HCT116 (cell line): ENCODE measurements around the gene TAGLN3. TPM values are rescaled to one million over a fixed set of nuclear protein-coding genes. Genes with fewer than 3 reads are reported as not detected.

Experiments
- ATAC-seq: fragments of 200-7000 bp; cut with Tn5 transposase; 2 replicates; pipeline ENCODE4 v1.9.1; 2020; ENCODE audit warnings: mild to moderate bottlenecking, moderate library complexity
- BruUV-seq: library from RNA; stranded (reverse); fragments of 400-500 nt; replicated peaks from 2 replicates; lab custom pipeline; 2021; lab: Mats Ljungman, UMichigan
- CTCF ChIA-PET: fragments of 300-600 bp; sonication (Branson Sonifier 250); formaldehyde crosslinking; loops from one replicate; lab custom pipeline; 2021; ENCODE audit warnings: antibody characterized with exemption; lab: Charles Lee
- POLR2A ChIA-PET: fragments of 300-600, 350-600 bp; sonication (Branson Sonifier 250); formaldehyde crosslinking; loops from one replicate; lab custom pipeline; 2021; ENCODE audit warnings: antibody characterized with exemption; lab: Charles Lee
- RAD21 ChIA-PET, 2 experiments: fragments of 300-600 bp; sonication (Branson Sonifier 250); formaldehyde crosslinking; loops; one replicate each; lab custom pipeline; 2023; ENCODE audit warnings: low total read pairs in 2 of 2; ENCODE audit not compliant: uncharacterized antibody in 2 of 2, unreplicated experiment in 2 of 2, low non-redundant PET in 1 of 2; lab: Charles Lee
- DNase-seq: peaks from one replicate; pipeline ENCODE4 v3.0.0-alpha.2; 2010; ENCODE audit warnings: low read depth, low spot score
- H2AFZ ChIP-seq: fragments of 200-600 bp; shearing (Covaris generic), sonication (generic); 2 replicates; pipeline ENCODE4 v1.6.1; 2017; ENCODE audit warnings: low read depth, mixed run types, mixed read lengths, antibody characterized with exemption, low read length; ENCODE audit not compliant: poor library complexity, severe bottlenecking
- H3K27ac ChIP-seq: 2 replicates; pipeline ENCODE4 v1.5.1; 2012; ENCODE audit warnings: low read depth, low read length
- H3K27me3 ChIP-seq: fragments of 200-600 bp; sonication (generic); 2 replicates; pipeline ENCODE4 v1.6.1; 2016; ENCODE audit warnings: mixed run types, low read length, mixed read lengths; ENCODE audit not compliant: insufficient read depth
- H3K36me3 ChIP-seq, 2 experiments: fragments of 200-500 bp in 1 of 2; fragments of 200-600 bp in 1 of 2; sonication (Bioruptor generic) in 1 of 2; sonication (generic) in 1 of 2; 2 replicates each; pipeline versions ENCODE4 v1.5.1 to v1.6.1; 2014 to 2016; ENCODE audit warnings: low read length in 2 of 2, inconsistent platforms in 1 of 2, mixed read lengths in 1 of 2, mixed run types in 1 of 2; ENCODE audit not compliant: insufficient read depth in 2 of 2, control insufficient read depth in 1 of 2
- H3K4me1 ChIP-seq, 2 experiments: fragments of 200-600 bp in 1 of 2; sonication (generic) in 1 of 2; 2 replicates each; pipeline versions ENCODE4 v1.5.1 to v1.6.1; 2012 to 2017; ENCODE audit warnings: low read length in 2 of 2, inconsistent platforms in 1 of 2, mild to moderate bottlenecking in 1 of 2, mixed read lengths in 1 of 2, mixed run types in 1 of 2, moderate library complexity in 1 of 2; ENCODE audit not compliant: insufficient read depth in 2 of 2, control insufficient read depth in 1 of 2
- H3K4me2 ChIP-seq: fragments of 200-600 bp; sonication (generic); 2 replicates; pipeline ENCODE4 v1.6.1; 2017; ENCODE audit warnings: mixed run types, low read length, mixed read lengths
- H3K4me3 ChIP-seq, 2 experiments: fragments of 200-600 bp in 1 of 2; sonication (generic) in 1 of 2; replicated peaks in 1 of 2; 2 replicates each; pipeline ENCODE4 v1.5.1; 2011 to 2016; ENCODE audit warnings: low read length in 2 of 2, control low read depth in 1 of 2, low read depth in 1 of 2, mild to moderate bottlenecking in 1 of 2, mixed read lengths in 1 of 2, mixed run types in 1 of 2
- H3K79me2 ChIP-seq: fragments of 200-600 bp; sonication (generic); 2 replicates; pipeline ENCODE4 v1.6.1; 2017; ENCODE audit warnings: mild to moderate bottlenecking, mixed run types, low read length, moderate library complexity, mixed read lengths; ENCODE audit not compliant: insufficient read depth
- H3K9ac ChIP-seq: fragments of 200-600 bp; sonication (generic); 2 replicates; pipeline ENCODE4 v1.6.1; 2016; ENCODE audit warnings: low read length, mixed read lengths
- H3K9me2 ChIP-seq: fragments of 200-600 bp; sonication (generic), shearing (Covaris generic); 2 replicates; pipeline ENCODE4 v1.6.1; 2017; ENCODE audit warnings: mixed run types, mild to moderate bottlenecking, moderate library complexity; ENCODE audit not compliant: insufficient read depth
- H3K9me3 ChIP-seq, 2 experiments: fragments of 200-500 bp in 1 of 2; fragments of 200-600 bp in 1 of 2; sonication (Bioruptor generic) in 1 of 2; sonication (generic) in 1 of 2; 2 replicates each; pipeline ENCODE4 v1.6.1; 2014 to 2017; ENCODE audit warnings: low read length in 2 of 2, mixed read lengths in 2 of 2, inconsistent platforms in 1 of 2, low read depth in 1 of 2, mild to moderate bottlenecking in 1 of 2, mixed run types in 1 of 2, moderate library complexity in 1 of 2; ENCODE audit not compliant: control insufficient read depth in 1 of 2, insufficient read depth in 1 of 2
- H4K20me1 ChIP-seq: fragments of 200-600 bp; sonication (generic), shearing (Covaris generic); 2 replicates; pipeline ENCODE4 v1.6.1; 2017; ENCODE audit warnings: mixed run types, mild to moderate bottlenecking, moderate library complexity; ENCODE audit not compliant: insufficient read depth
- FOSL1 ChIP-seq: IDR thresholded peaks from 2 replicates; pipeline ENCODE4 v1.6.1; 2012; ENCODE audit warnings: low read depth
- SIN3A ChIP-seq: IDR thresholded peaks from 2 replicates; pipeline ENCODE4 v1.6.1; 2012; ENCODE audit warnings: low read depth
- SP1 ChIP-seq: IDR thresholded peaks from 2 replicates; pipeline ENCODE4 v1.6.1; 2012; ENCODE audit warnings: low read depth
- TCF7L2 ChIP-seq: IDR thresholded peaks from 2 replicates; pipeline ENCODE4 v1.7.0; 2011; ENCODE audit warnings: borderline replicate concordance, inconsistent platforms; ENCODE audit not compliant: insufficient read depth, insufficient read length; ENCODE audit errors: extremely low read depth
- ZFX ChIP-seq: fragments of 450-650 bp; IDR thresholded peaks from 2 replicates; pipeline ENCODE4 v1.6.1; 2017
- intact Hi-C: fragments of 100-400 bp; cut with micrococcal nuclease; formaldehyde crosslinking; loops from 2 replicates; pipeline ENCODE4 v1.10.0; 2022
- total RNA-seq: library from RNA; stranded (reverse); gene quantifications from one replicate; pipeline ENCODE4 v1.2.1, GENCODE V29; 2021; ENCODE audit not compliant: unreplicated experiment
- TF ChIP-seq, protein P1 (sequence below), 3 experiments: fragments of 200-600 bp in 1 of 3; sonication (generic) in 1 of 3; IDR thresholded peaks in 2 of 3; conservative IDR thresholded peaks in 1 of 3; 2 replicates each; pipeline ENCODE4 v1.5.1; 2012 to 2017; ENCODE audit warnings: low read depth in 2 of 3, low read length in 2 of 3, antibody characterized with exemption in 1 of 3, borderline replicate concordance in 1 of 3, control low read depth in 1 of 3, mild to moderate bottlenecking in 1 of 3, mixed read lengths in 1 of 3, mixed run types in 1 of 3, moderate library complexity in 1 of 3; ENCODE audit not compliant: insufficient read depth in 1 of 3

TAGLN3 gene
- total RNA-seq, 1 experiment from 2014 or later: 0.64 TPM

DNA sequence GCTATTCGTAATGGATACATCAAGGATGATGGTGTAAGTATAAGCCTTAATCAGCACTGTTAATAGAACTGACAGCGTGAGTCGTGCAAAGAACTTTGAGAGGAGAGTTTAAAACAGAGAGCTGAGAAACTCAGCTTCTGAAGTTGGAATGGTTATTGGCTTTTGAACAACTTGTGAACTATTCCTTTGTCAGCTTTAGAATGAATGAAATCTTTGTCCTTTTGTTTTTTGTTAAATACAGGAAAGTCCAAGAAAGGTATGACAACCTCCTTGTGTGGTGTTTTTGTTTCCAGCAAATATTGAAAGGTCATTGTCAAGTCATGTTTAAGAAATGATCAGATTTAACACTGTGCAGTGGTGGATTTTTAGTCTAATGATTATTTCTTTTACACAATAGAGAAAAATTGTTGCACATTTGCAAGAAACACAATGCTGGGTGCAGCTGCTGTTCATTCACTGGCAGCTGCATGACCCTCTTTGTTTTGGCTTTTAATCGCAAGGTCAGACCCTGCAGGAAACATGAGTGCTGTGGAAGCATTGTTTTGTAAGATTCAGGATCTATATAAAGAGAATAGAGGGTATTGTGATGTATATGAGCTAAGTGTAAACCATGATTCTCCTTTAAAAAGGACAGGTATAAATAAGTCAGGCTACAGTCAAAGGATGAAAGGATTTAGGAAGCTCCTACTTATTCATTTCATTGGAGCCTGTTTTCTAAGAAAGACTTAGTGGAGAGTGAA is 41.6 kb upstream of the TAGLN3 start (continued):
- TF ChIP-seq, protein P1, sequence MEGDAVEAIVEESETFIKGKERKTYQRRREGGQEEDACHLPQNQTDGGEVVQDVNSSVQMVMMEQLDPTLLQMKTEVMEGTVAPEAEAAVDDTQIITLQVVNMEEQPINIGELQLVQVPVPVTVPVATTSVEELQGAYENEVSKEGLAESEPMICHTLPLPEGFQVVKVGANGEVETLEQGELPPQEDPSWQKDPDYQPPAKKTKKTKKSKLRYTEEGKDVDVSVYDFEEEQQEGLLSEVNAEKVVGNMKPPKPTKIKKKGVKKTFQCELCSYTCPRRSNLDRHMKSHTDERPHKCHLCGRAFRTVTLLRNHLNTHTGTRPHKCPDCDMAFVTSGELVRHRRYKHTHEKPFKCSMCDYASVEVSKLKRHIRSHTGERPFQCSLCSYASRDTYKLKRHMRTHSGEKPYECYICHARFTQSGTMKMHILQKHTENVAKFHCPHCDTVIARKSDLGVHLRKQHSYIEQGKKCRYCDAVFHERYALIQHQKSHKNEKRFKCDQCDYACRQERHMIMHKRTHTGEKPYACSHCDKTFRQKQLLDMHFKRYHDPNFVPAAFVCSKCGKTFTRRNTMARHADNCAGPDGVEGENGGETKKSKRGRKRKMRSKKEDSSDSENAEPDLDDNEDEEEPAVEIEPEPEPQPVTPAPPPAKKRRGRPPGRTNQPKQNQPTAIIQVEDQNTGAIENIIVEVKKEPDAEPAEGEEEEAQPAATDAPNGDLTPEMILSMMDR (IDR thresholded peaks at IDR 0.05 in 2 of 3, conservative IDR thresholded peaks at IDR 0.05 in 1 of 3; ENCODE audit: borderline replicate concordance in 1 of 3, insufficient read depth in 1 of 3, low read depth in 2 of 3, low read length in 2 of 3): no peak

DNA sequence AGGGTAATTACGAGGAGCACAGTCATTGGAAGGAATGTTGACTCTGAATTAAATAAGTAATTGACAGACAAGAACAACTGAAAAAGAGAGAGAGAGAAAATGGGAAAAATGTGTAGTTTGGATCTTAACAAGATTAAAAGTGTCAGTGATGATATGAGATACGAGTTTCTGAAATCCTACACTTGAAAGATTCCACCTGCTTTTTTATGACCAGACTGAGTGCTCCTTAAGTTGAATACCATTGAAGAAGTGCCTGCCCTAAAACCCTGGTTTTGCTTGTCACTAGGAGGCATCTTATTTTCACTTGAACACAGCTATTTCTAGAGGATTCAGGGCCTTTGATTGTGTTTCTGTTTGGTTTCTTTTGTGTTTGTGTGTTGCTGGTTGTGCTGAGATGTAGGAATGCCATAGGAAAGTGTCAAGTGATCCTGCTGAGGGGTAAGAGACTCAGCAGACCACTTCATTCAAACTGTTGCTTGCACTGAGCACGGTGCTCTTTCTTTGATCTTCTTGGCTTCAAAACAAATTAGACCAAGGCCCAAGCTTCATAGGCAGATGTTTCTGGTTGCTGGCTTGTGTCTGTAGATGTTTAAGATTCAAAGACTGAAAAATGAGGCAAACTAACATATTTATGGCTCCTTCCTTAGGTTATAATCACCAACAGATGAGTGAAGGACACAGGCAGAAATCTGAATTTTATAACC is 37.1 kb upstream of the TAGLN3 start:
- Histone ChIP-seq H3K27me3 (no peaks in the 10 kb centered on the region), H3K9me2 (no peaks in the 10 kb centered on the region), H2AFZ (no peak overlapping the region), H3K9me3 (no peaks in the 10 kb centered on the region), H3K27ac (peak overlapping the region; percentile 85), H3K9ac (no peak overlapping the region), H3K79me2 (peaks cover 3% of the 10 kb centered on the region; the same call in 1 of the 2 replicates), H3K36me3 (peaks cover 6 to 21% of the 10 kb centered on the region in 2 experiments; a peak in 2 of 4 replicates), H3K4me1 (peaks cover 51 to 69% of the 10 kb centered on the region in 2 experiments), H4K20me1 (no peaks in the 10 kb centered on the region), H3K4me3 (no peak overlapping the region), H3K4me2 (no peak overlapping the region)
- CTCF ChIA-PET: interaction anchor here (1.0 to 1.9 kb wide), 5 partner anchors 8 to 67 kb away, joined by 3 to 6 read pairs (median 3); no protein-coding TSS in a partner anchor
- DNase-seq (no peak), ATAC-seq (0 out of 2 replicates have a peak, but pooled peaks have one; percentile 20)
- no TSS peak for BruUV-seq
- intact Hi-C loops: no loop called here
- peak; percentile 88 for TF ChIP-seq TCF7L2
- 0 out of 2 replicates have a peak, but pooled peaks have one; percentile 15 for TF ChIP-seq FOSL1
- no peak for TF ChIP-seq SP1
- TF ChIP-seq SIN3A: peak; percentile 39; the same call in 1 of the 2 replicates
- TF ChIP-seq ZFX: no peak
- POLR2A ChIA-PET: interaction anchor here (1.5 to 2.9 kb wide), 4 partner anchors 17 to 59 kb away, joined by 4 to 17 read pairs (median 8); partner anchors contain the start of gene ABHD10
- RAD21 ChIA-PET: no interaction called here
